ENCODE data around the gene ORAI2.
"Not testable (repeated sequence)": the region's sequence is repeated elsewhere in the genome, so short reads cannot be mapped to it uniquely, and the experiment has no call there.

The ORAI2 gene

DNA sequence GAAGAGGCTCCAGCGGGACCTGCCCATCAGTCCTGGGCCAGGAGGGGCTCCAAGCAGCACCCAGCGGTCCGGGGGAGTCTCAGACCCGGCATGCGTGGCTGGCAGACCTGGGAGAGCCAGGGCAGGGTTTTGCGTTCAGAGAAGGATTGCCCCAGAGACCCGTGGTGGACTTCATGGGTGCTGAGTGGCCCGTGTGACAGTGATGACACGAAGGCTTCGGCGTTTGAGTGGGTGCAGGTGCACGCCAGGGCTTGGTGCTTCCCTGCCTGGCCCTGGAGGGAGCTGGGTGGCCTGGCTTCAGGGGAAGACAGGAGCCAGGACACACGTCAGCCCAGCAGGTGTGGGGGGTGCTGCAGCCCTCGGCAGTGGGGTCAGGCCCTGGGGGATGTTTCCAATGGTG, 13.9 kb downstream of the ORAI2 start:
- DNase-seq (ENCODE audit: low read depth), result no peak

DNA sequence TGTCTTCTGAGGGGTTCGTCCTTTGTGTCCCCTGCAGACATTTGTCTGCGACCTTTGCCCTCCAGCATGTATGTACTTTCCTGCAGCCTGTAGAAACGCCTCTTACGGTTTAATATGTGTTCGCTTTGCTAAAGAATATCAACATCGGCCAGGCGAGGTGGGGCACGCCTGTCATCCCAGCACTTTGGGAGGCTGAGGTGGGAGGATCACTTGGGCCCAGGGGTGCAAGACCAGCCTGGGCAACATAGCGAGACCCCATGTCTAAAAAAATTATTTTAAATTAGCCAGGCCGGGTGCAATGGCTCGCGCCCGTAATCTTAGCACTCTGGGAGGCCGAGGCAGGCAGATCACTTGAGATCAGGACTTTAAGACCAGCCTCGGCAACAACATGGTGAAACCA, 15.8 kb downstream of the ORAI2 start:
- DNase-seq (ENCODE audit: low read depth), result no peak

DNA sequence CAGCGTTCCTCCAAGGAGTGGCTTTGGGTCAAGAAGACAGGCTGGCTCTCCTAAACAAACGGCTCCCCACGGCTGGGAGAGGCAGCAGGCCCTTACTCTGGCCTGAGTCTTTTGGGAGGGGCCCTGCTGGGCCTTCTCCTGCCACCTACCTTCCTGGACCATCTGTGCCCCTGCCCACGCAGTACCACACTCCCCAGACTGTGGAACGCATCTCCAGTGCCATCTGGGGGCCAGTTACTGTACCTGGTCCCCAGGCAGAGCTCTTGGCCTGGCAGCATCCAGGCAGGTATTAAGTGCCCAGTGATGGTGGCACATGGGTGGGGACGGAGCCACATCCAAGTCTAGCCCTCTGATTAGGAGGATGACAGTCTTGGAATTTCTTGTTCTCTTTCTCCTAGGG, 16.9 kb downstream of the ORAI2 start:
- DNase-seq (ENCODE audit: low read depth), result no peak

DNA sequence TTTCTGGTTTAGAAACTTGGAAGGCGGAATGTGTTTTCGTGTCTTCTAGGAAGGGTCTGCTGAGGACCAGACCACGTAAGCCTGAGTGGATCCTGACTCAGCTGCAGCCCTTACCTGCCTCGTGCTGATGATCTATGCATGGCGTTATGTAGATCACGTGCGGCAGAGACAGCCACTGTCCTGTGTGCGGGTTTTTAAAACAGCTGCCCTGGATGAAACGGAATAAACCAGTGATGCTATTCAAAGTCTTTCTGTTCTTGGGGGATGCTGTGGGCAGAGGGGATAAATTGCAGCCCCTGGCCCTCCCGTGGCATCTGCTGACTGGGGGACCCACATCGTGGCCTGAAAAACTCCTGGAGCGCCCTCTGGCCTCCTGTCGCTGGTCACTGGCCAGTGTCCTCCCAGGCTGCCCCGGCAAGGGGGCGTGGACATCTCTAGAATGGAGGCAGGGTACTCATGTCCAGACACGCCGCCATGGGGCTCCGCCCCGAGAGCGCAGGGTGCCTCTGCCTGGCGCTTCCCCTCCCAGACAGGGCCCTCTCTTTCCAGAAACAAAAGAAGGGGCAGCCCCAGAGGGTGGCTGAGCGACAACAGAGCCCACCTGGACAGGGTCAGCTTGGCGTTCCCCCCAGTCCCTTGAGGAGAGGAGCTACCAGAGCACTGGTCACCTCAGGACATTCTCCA, 18.1 kb downstream of the ORAI2 start:
- DNase-seq (ENCODE audit: low read depth), result no peak

DNA sequence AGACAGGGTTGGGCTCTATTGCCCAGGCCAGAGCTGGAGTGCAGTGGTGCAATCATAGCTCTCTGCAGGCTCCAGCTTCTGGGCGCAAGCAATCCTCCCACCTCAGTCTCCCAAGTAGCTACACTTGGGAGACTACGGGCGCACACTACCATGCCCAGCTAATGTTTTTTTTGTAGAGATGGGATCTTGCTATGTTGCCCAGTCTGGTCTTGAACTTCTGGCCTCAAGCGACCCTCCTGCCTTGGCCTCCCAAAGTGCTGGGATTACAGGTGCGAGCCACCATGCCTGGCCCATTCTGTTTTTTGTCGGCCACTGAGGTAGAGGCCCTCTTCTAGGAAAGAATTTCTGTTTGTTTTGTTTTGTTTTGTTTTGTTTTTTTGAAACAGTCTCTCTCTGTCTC, 19.1 kb downstream of the ORAI2 start:
- no peak for DNase-seq (ENCODE audit: low read depth)

DNA sequence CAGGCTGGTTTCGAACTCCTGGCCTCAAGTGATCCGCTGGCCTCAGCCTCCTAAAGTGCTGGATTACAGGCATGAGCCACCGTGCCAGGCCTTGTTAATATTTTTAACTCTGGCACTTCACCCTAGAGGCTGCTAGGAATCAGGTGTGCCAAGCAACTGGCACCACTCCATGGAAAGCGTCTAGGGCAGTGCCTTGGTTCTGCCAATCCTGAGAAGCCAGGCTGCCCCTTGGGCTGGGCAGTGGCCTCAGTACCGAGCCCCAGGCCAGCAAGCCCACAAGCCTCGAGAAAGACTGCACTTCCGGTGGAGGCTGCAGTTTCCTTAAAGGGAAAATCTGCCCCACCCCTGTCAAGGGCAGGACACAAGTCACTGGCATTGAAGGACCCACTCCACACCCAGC, 19.9 kb downstream of the ORAI2 start:
- DNase-seq (ENCODE audit: low read depth), result no peak

DNA sequence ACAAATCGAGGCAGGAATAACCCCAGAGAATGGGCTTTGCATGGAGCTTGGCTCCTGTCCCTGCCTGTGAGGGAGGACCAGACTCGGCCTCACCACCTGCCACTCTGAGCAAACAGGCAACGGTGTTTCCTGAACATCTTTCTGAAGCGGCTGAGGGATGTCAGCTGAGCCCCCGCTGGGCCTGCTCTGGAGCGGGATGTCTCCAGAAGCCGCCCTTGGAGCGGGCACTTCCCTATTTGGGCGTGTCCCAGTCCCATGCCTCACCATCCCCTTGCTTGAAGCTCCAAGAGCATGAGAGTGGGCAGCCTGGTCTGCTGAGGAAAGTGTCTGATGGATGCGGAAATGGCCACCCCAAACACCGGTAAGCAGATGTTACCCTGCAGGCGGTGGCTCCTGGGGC, 21.1 kb downstream of the ORAI2 start:
- DNase-seq (ENCODE audit: low read depth), result no peak

DNA sequence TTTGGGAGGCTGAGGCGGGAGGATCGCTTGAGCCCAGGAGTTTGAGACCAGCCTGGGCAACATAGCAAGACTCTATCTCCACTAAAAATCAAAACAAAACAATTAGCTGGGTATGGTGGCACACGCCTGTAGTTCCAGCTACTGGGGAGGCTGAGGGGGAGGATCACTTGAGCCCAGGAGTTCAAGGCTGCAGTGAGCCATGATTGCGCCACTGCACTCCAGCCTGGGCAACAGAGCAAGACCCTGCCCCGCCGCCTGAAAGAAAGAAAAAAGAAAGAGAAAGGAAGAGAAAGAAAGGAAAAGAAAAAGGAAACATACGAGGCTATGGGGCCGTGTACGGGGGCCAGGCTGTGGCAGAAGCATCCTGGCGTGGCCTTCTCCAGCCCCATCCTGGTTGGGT, 21.6 kb downstream of the ORAI2 start:
- DNase-seq (ENCODE audit: low read depth), result not testable (repeated sequence)

DNA sequence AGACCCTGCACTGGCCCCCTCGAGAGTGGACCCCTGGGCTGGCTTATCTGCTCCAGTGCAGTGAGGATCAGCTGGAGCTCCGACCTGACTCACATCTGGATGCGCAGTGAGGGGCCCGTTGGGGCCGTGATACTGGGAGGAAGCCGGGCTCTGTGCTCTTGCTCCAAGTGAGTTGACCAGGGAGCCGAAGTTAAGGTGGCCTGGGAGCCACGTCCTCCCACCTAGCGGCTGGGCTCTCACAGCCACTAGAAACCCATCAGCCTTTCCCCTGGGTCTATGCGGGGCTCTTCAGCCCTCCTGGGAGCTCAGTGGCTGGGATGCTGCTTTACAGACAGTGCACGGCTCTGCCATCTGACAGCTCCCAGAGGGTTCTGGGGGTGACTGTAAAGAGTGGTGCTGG, 22.2 kb downstream of the ORAI2 start:
- DNase-seq (ENCODE audit: low read depth), result no peak

DNA sequence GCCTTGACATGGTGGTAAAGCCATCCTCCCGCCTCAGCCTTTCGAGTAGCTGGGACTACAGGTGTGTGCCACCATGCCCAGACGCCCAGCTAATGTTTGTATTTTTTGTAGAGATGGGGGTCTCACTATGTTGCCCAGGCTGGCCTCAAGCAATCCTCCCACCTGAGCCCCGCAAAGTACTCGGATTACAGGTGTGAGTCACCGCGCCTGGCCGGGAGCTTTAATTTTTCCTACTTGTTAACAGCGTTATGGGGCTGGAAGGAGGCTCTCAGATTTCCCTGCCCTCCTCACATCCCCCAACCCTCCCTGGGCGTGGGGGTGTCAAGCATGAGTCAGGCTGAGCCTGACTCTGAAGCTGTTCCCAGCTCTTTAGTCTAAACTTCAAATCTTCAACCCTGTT, 23.0 kb downstream of the ORAI2 start:
- DNase-seq (ENCODE audit: low read depth), result peak; percentile 67

DNA sequence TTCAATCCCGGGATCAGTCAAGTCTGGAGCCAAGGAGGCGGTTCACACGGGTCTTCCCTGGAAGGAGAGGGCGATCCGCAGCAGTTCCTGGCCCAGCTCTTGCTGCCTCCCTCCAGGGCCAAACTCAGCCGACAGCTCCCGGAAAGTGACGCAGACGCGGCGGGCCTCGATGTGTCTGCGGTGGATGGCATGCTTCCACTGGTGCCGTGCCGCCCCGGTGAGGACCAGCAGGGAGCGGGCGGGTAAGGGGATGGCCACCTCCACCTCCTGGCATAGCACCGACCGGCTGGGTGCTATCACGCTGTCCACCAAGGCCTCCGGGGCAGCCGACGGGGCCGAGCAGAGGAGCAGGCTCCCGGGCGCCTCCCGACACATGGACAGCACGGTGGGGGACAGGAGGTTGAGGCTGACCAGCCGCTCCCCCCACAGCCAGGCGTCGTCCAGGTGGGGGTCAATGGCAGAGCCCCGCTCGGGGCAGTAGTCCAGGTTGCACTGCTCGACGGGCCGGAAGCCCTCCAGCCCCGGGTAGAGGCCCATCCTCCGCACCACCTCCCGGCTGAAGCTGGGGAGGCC, 24.1 kb downstream of the ORAI2 start:
- DNase-seq (ENCODE audit: low read depth), result no peak

DNA sequence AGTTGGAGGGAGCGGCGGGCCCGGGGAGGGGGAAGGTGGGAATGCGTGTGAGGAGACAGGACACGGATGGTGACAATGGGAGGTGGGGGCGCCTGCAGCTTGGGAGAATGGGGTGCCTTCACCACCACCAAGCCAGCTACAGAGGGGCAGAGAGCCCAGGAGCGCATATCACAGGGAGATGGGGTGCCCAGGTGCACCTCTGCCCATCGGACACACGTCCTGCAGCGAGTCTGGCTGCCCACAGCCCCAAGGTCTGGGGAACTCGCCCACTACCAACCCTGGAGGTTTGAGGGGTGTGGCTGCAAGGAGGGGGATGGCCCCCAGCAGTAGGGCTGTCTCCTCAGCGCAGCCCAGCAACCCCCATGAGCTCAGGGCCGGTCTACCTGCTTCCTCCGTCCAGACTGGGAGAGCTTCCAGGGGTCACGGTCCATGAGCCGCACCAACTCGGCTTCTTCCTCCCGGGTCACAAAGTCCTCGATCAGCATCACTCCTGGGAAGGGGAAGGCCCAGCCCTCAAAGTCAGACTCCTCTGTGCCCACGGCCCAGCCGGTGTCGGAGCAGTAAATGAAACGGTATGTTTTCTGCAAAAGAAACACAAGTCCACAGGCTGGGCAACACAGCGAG, 26.0 kb downstream of the ORAI2 start:
- DNase-seq (ENCODE audit: low read depth), result no peak

DNA sequence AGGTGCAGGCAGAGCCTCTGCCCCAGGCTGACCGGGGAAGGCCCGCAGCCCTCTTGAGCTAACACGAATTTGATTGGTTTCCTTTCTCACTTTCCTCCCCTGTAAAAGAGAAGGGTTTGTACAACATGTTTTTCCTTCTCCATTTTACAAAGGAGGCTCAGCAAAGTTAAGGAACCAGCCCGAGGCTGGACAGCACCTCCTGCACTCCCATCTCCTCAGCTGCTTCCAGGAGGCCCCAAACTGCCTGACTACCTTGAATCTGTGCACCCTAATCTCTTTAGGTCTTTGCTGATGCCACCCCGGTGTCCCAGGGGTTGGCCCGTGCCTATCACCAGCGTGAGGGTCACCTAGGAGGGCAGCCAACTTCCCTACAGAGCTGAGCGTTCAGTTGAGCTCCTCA, 27.1 kb downstream of the ORAI2 start:
- no peak for DNase-seq (ENCODE audit: low read depth)

DNA sequence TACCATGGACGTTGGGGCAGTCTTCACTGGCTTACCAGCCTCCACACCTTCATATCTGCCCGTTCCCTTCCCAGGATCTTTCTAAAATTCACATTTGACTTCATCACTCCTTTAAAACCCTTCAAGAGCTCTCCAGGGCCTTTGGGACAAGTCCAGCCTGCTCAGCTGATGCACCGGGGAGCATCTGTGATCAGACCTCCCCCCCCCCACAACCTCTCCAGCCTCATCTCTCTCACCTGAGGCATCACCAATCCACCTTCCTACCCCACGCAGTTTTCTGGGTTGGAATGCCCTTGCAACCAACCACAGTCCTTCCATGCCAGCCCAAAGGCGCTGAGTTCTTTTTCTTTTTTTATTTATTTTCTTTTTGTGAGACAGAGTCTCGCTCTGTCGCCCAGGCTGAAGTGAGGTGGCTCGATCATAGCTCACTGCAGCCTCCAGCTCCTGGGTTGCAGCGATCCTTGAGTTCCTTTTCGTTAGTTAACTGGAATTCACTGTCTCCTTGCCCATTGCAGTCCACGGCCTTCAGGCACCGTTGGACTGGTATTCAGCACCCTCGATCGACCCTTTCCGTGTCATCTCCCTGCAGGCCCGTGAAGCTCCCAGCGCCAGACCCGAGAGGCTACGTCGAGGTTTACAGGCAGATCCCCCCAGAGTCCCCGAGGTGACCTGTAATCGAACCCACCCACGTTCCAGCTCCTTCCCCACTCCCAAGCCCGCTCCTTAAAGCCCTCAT, 30.6 kb downstream of the ORAI2 start:
- DNase-seq (ENCODE audit: low read depth), result peak; percentile 14

DNA sequence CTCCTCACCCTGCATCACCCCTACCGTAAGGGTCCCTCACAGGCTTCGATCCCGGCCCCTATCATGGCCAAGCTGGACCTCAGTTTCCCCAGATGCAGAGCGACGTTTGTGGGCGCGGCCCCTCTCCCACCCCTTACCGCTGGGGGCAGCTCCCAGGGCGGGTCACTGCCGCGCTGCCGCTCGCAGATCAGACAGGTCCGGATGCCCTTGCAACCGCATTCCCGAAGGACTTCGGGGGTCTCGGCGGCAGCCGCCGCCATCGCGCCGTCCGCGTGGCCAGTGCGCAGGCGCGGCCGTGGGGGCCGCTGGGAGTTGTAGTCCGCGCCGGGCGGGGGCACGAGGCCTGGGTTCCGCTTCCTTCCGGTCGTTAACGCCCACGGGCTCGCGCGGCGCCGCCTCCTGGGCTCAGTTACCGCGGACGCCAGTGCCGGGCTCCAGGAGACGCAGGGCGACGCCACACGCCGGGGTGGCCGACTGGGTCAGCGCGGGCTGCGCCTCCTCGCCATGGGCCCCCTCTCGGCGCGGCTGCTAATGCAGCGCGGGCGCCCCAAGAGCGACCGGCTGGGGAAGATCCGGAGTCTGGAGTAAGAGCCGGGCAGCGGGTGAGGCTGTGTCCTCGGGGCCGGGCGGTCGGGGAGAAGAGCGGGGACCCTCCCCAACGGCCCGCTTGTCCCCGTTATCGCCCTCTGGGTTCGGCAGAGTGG, 31.4 kb downstream of the ORAI2 start, which contains the start of the genes ALKBH4 and LRWD1:
ALKBH4 (minus strand) TSS at position 287 of the 704 bp plus-strand sequence; CDS start at position 260, 27 bp downstream.
LRWD1 (plus strand) TSS at position 408 of the 704 bp plus-strand sequence; CDS start at position 505, 97 bp downstream.
- DNase-seq (ENCODE audit: low read depth), result peak; percentile 80

DNA sequence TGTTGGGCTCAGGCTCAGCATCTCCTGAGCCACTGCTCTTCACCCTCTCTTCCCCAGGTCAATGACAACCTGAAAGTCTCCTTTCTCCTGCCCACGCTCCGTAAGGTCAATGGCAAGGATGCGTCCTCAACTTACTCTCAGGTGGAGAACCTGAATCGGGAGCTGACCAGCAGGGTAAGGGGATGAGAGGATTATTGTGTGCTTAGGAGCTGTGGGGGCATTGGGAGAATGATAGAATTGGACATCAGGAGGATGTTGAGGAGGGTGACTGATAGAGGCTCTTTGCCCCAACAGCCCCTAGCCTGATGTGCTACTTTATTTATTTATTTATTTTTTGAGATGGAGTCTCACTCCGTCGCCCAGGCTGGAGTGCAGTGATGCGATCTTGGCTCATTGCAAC, 32.7 kb downstream of the ORAI2 start:
- no peak for DNase-seq (ENCODE audit: low read depth)

DNA sequence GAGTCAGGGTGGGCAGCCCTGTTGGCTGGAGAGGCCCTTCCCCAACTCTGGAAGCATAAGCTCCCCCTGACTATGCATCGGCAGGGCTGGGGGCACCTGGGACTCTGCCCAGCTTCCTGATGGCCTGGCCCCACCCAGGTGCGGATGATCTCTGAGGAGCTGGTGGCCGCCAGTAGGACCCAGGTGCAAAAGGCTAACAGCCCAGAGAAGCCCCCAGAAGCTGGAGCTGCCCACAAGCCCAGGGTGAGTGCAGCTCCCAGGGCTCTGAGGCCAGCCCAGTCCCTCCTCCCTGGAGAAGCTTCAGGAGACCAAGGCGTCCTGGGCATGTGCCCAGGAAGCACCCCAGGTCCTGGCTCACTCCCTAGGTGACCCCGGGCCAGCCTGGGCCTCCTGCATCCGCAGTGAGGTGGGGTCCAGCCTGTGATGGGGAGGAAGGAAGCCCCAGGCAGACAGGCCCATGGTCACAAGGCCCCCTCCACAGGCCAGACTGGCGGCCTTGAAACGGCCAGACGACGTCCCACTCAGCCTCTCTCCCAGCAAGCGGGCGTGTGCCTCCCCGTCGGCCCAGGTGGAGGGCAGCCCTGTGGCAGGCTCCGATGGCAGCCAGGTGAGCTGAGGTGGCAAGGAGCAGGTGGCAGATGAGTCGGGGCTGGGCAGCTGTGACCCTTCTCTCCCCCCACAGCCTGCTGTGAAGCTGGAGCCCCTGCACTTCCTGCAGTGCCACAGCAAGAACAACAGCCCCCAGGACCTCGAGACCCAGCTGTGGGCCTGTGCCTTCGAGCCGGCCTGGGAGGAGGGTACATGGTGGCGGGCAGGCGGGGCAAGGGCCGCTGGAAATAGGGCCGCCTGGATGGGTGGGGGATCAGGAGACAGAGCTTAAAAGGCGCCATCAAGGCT, 34.5 kb downstream of the ORAI2 start:
- no peak for DNase-seq (ENCODE audit: low read depth)

DNA sequence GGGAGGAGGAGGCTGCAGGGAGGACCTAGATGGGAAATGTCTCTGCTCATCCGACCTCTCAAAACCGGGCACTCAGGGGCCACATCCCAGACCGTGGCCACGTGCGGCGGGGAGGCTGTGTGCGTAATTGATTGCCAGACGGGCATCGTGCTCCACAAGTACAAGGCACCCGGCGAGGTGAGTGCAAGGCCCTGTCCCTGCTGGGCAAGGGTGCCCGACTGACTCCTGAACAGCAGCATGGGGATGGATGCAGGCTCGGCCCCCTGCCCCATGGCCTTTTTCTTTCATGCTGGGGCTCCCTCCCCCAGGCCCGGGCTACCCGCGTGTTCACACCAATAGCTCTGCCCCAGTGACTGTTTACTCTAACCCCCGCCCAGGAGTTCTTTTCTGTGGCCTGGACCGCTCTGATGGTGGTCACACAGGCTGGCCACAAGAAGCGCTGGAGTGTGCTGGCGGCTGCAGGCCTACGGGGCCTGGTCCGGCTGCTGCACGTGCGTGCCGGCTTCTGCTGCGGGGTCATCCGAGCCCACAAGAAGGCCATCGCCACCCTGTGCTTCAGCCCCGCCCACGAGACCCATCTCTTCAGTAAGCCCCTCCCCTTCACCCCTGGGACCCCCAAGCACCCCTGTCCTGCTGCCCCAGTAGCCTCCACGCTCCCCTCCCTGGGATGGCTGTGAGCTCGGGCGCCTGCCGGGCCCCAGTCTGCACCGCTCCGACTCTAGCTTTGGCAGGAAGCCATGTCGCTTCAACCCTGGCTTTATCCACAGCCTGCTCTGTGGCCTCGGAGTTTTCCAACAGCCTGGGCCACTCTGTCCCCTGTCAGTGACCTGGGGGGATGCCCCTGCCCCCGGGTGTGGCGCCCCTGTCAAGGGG, 35.3 kb downstream of the ORAI2 start:
- DNase-seq (ENCODE audit: low read depth), result no peak

DNA sequence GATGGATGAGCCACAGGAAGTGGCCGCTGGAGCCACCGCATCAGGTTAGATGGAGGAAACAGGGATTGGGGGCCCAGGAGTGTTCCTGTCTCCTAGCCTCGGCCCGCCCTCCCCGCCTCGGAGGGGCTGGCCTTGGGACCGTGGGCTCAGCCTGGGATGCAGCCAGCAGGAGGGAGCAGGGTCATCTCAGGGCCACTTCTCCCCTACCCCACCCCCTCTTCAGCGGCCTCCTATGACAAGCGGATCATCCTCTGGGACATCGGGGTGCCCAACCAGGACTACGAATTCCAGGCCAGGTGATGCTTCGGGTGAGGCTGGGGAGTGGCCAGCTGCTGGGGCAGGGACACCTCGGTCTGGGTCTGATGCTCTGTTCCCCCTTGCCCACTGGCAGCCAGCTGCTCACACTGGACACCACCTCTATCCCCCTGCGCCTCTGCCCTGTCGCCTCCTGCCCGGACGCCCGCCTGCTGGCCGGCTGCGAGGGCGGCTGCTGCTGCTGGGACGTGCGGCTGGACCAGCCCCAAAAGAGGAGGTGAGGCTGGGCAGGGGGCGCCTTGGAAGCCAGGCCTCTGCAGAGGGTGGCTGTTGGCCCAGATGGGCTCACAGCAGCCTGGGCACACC, 36.1 kb downstream of the ORAI2 start:
- DNase-seq (ENCODE audit: low read depth), result no peak

Measured in iris pigment epithelial cell (primary cell).